NCI-H187 treated with DMSO at 0.1 percent for 48 hours (cell line): ENCODE data around the gene TUB.

Source experiments
- DNase-seq: peaks from one replicate; lab custom pipeline; 2025; lab: John Stamatoyannopoulos, UW

Gene TUB

GRCh38 chr11:8068605-8069221 lies 12.3 kb upstream of the TUB start:
- DNase-seq: no peak

GRCh38 chr11:8069771-8070170 lies 11.2 kb upstream of the TUB start:
- no peak for DNase-seq

GRCh38 chr11:8070417-8071115 lies 10.4 kb upstream of the TUB start:
- DNase-seq: no peak

- no peak for DNase-seq
These were observed 9.1 kb upstream of the TUB start for GRCh38 chr11:8071616-8072581.

- DNase-seq: no peak
These were observed 5.8 kb upstream of the TUB start for GRCh38 chr11:8075119-8075726.

GRCh38 chr11:8079111-8079675 lies 1.8 kb upstream of the TUB start:
- no peak for DNase-seq

- DNase-seq: no peak
These were observed 841 bp upstream of the TUB start for GRCh38 chr11:8080069-8080670.

GRCh38 chr11:8081591-8082250 lies 710 bp downstream of the TUB start:
- no peak for DNase-seq

GRCh38 chr11:8082391-8083087 lies 1.5 kb downstream of the TUB start:
- DNase-seq: no peak

GRCh38 chr11:8083088-8083395 lies 2.0 kb downstream of the TUB start:
- no peak for DNase-seq

GRCh38 chr11:8083871-8084281 lies 2.9 kb downstream of the TUB start:
- DNase-seq: no peak

- no peak for DNase-seq
These were observed 3.3 kb downstream of the TUB start for GRCh38 chr11:8084352-8084751.

- DNase-seq: no peak
These were observed 4.1 kb downstream of the TUB start for GRCh38 chr11:8085011-8085645.

- peak; percentile 74 for DNase-seq
These were observed 5.0 kb downstream of the TUB start for GRCh38 chr11:8086001-8086479.

GRCh38 chr11:8086571-8086970 lies 5.6 kb downstream of the TUB start:
- no peak for DNase-seq

- no peak for DNase-seq
These were observed 6.2 kb downstream of the TUB start for GRCh38 chr11:8087185-8087584.

- DNase-seq: no peak
These were observed 6.7 kb downstream of the TUB start for GRCh38 chr11:8087756-8088155.

- no peak for DNase-seq
These were observed 8.9 kb downstream of the TUB start for GRCh38 chr11:8089791-8090510.

- DNase-seq: no peak
These were observed 9.7 kb downstream of the TUB start for GRCh38 chr11:8090756-8091155.
